T-helper 1 cell treated with Interleukin-12 subunit alpha and Interleukin-12 subunit beta and Interleukin-4 antibody, amounts not matched to agents 30 ng/mL and 1 ng/mL, for 36 hours (primary cell): ENCODE measurements around the gene DNAJC5G. TPM values are rescaled to one million over a fixed set of nuclear protein-coding genes. Genes with fewer than 3 reads are reported as not detected.

ENCODE experiments used
- intact Hi-C: fragments of 100-400 bp; cut with micrococcal nuclease; formaldehyde crosslinking; loops from one replicate; pipeline ENCODE4 v1.15.1; 2024
- total RNA-seq: library from RNA; stranded (reverse); gene quantifications from 2 replicates; pipeline ENCODE4 v1.2.3, GENCODE V29; 2022

DNAJC5G gene, protein sequence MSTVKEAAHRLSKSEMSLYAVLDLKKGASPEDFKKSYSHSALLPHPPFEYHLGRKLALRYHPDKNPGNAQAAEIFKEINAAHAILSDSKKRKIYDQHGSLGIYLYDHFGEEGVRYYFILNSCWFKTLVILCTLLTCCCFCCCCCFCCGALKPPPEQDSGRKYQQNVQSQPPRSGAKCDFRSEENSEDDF
- total RNA-seq, result not detected in 2 replicates

DNA sequence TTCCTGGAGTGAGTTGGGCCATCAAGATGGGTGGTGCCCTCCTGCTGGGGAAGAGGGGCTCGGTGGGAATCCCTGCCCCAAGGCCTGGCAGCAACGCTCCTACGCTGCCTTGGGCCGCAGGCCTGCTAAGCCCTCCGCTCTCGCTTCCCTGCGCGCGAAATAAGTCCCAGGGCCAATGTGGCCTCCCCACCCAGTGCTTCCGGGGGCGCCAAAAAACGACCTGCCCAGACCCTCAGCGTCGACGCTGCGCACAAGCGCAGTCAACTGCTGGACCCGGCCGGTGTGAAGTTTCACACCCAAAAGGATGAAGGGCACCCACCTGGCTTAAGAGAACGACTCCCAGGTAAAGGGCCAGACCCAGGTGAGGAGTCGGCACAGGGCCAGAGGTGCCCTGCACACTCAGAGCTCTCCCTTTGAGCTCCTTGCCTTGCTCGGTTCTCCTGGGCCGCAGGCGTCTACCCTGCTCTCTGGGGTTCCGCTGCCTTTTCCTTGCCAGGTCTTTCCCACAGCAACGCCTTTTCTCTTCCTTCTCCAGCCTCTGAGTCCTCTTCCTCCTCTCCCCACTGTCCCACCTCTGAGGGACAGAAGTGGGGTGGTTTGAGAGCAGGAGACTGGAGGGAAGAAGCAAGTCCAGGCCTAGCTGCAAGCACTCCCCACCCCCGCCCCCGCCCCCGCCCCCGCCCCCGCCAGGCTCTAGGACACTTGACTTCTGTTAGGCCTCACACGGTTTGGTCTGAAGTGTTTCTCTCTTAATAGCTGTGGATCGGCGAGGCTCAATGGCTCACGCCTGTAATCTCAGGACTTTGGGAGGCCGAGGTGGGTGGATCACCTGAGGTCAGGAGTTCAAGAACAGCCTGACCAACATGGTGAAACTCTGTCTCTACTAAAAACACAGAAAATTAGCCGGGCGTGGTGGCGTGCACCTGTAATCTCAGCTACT, at the start of gene DNAJC5G:
TSS of gene DNAJC5G (plus strand) at position 223 of the 940 bp plus-strand sequence. CDS start 1,296 bp downstream, outside the sequence.
- intact Hi-C loops, result no loop called here

DNA sequence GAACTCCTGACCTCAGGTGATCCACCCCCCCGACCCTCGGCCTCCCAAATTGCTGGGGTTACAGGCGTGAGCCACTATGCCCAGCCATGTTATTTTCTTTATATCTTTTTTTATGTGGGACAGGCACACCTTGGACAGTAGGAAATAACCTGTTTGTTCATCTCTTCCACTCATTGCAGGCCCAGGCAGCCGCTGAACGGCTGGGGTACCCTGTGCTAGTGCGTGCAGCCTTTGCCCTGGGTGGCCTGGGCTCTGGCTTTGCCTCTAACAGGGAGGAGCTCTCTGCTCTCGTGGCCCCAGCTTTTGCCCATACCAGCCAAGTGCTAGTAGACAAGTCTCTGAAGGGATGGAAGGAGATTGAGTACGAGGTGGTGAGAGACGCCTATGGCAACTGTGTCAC, 49.7 kb upstream of the DNAJC5G start:
- intact Hi-C loops, result no loop called here

DNA sequence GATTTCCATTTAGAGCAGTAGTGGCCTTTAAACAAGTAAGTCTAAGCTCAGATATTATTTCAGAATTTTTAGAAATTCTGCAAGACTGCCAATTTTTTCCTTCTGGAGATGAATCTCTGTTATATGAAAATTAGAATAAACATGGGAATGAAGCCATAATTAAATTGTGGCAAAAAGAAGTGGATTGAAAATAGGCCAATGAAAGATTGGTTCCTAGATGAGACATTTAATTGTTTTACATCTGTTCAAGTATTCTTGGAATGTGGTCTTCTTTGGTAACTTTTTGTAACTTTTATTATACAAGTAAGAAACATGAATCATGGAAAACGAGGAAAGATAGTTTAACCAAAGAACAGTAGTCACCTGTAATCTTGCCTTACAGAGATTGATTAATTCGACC, 47.7 kb upstream of the DNAJC5G start:
- intact Hi-C loops, result no loop called here

DNA sequence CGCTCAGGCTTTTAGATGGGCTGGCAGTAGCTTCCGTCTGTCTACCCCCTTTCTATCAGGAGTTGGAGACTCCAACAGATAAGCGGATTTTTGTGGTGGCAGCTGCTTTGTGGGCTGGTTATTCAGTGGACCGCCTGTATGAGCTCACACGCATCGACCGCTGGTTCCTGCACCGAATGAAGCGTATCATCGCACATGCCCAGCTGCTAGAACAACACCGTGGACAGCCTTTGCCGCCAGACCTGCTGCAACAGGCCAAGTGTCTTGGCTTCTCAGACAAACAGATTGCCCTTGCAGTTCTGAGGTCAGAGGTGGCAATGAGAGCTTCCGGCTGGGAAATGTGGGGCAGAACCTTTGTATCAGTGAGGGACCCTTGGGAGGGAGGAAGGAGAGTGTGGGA, 43.3 kb upstream of the DNAJC5G start:
- intact Hi-C loops, result no loop called here

DNA sequence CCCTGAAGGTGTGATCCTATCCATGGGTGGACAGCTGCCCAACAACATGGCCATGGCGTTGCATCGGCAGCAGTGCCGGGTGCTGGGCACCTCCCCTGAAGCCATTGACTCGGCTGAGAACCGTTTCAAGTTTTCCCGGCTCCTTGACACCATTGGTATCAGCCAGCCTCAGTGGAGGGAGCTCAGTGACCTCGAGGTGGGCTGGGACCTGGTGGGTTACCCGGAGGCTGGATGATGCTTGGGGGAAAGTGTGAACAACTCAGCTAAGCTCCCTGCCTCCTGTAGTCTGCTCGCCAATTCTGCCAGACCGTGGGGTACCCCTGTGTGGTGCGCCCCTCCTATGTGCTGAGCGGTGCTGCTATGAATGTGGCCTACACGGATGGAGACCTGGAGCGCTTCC, 41.9 kb upstream of the DNAJC5G start:
- intact Hi-C loops, result no loop called here

DNA sequence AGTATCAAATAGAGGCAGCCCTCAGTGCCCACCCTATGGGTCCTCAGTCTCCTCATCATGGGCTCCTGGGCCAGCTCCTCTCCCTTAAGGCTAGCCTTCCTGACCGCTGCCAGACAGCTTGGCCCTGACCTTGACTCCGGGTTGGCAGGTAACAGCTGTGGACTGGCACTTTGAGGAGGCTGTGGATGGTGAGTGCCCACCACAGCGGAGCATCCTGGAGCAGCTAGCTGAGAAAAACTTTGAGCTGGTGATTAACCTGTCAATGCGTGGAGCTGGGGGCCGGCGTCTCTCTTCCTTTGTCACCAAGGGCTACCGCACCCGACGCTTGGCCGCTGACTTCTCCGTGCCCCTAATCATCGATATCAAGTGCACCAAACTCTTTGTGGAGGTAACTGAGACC, 39.1 kb upstream of the DNAJC5G start:
- intact Hi-C loops, result no loop called here

DNA sequence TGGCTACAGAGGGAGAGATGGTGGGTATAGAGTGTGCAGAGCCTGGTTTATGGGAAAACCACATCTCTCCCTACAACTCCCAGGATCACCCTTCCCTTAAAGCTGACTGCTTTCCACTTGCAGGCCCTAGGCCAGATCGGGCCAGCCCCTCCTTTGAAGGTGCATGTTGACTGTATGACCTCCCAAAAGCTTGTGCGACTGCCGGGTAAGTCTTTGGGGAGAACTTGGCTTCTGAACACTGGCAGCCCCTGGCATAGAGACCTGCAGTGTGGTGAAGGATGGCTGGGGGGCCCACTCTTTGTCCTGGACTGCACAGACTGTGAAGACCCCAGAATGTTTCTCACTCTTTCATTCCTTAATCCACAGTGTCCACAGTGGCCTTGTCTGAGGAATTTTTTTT, 38.6 kb upstream of the DNAJC5G start:
- intact Hi-C loops, result no loop called here

DNA sequence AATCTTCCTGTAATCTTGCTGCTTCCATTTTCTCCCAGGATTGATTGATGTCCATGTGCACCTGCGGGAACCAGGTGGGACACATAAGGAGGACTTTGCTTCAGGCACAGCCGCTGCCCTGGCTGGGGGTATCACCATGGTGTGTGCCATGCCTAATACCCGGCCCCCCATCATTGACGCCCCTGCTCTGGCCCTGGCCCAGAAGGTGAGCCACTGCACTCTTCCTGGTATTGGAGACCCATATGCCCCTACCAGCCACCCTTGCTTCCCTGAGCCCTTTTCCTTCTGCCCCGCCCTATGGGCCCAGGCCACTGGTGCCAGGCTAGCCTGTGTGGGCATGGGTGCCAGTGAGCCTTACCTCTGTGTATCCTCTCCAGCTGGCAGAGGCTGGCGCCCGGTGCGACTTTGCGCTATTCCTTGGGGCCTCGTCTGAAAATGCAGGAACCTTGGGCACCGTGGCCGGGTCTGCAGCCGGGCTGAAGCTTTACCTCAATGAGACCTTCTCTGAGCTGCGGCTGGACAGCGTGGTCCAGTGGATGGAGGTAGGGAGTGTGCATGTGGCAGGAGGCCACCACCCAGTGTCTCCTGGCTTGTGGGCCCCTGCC, 37.8 kb upstream of the DNAJC5G start:
- intact Hi-C loops, result no loop called here

DNA sequence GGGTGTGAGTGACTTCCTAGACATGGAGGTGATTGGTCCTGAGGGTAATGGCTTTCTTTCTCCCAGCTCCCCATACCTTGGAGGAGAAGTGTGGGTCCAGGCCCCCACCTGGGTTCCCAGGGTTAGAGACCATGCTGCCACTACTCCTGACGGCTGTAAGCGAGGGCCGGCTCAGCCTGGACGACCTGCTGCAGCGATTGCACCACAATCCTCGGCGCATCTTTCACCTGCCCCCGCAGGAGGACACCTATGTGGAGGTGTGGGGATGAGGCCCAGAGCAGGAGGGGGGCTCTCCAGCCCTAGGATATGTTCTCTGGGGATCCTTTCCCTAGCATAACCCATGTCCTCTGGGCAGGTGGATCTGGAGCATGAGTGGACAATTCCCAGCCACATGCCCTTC, 36.3 kb upstream of the DNAJC5G start:
- intact Hi-C loops, result no loop called here

DNA sequence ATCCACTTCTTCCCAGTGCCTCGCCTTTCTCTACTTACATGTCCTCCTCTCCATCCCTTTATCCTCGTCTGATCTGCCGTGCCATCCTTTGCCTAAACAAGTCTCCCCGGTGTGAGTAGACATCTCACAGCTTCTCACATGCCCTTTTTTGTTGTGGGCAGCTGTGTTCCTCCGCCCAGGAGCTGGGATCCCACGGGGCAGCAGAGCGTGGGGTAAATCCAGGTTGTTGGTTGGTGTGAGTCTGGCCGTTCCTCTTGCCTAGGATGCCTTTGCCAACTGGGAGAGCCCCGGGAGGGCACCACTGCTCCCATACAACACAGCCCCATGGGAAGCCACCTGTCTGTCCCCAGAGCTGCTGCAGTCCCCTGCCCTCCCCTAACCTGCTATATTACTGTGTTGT, 34.8 kb upstream of the DNAJC5G start:
- intact Hi-C loops, result no loop called here

DNA sequence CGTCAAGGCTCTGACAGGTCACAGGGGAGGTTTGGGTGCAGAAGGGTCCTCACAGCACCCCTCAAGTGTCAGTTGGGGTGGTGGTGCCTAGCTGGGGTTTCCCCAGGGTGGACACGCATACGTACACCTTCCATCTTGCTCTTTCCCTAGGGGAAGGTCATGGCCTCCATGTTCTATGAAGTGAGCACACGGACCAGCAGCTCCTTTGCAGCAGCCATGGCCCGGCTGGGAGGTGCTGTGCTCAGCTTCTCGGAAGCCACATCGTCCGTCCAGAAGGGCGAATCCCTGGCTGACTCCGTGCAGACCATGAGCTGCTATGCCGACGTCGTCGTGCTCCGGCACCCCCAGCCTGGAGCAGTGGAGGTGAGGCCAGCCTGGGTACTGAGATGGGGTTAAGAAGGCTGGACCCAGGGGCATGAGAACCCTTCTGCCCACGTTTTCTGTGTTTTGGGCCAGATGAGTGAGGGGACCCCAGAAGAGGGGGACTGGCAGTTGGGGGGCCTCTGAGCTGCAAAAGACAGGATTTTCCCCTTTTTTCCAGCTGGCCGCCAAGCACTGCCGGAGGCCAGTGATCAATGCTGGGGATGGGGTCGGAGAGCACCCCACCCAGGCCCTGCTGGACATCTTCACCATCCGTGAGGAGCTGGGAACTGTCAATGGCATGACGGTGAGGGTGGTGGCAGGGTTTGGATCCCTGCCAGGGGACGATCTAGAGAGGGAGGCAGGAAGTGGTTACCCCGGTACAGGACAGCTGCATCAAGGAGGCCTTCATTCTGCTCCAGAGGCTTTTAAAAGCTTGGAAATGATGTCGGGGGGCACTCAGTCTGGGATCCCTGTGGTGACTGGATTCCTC, 33.2 kb upstream of the DNAJC5G start:
- intact Hi-C loops, result no loop called here

DNA sequence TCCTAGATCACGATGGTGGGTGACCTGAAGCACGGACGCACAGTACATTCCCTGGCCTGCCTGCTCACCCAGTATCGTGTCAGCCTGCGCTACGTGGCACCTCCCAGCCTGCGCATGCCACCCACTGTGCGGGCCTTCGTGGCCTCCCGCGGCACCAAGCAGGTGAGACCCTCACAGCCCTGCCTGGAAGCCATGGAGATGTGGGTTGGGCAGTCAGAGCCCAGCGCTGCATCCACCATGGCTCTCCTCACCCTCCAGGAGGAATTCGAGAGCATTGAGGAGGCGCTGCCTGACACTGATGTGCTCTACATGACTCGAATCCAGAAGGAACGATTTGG, 32.6 kb upstream of the DNAJC5G start:
- intact Hi-C loops, result no loop called here

DNA sequence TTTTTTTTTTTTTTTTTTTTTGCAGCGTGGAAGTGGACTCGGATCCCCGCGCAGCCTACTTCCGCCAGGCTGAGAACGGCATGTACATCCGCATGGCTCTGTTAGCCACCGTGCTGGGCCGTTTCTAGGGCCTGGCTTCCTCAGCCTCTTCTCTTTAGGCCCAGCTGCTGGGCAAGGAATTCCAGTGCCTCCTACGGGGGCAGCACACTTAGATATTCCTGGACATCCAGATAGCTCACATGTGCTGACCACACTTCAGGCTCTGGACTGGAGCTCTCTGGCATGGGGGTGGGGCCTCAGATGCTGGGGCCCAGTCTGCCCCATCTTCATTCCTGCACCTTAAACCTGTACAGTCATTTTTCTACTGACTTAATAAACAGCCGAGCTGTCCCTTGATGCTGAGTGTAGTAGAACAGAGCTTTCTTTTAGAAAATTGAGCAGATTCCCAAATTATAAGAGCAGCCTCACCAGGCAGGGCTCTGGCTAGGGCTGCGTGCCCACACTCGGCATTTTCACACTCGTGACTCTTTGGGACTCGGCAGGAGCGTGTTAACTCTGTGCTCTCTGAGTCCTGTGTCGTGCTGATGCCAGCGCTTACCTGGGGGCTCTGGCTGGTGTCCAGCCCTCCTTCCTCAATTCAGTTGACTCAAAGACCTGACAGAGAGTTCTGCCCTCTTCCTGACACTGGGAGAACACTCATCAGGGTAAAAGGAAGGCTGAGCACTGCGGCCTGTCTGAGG, 31.7 kb upstream of the DNAJC5G start:
- intact Hi-C loops, result no loop called here

DNA sequence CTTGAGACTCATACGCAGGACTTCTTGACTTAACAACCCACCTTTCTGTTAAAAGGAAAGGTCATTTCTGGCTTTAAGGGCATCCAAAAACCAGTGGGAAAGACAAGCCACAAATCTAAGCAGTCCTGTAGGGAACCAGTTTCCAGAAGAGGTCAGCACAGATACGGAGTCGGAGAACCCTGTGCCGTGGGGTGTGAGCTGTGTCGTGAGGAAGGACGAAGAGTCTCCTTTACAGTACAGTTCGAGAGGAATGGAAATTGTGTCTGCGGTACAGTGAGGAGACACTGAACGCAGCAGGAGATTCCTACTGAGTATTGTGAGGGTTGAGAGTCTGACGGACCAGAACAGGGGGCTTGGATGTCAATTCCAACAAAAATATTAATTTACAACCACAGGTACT, 30.1 kb upstream of the DNAJC5G start:
- intact Hi-C loops, result no loop called here

DNA sequence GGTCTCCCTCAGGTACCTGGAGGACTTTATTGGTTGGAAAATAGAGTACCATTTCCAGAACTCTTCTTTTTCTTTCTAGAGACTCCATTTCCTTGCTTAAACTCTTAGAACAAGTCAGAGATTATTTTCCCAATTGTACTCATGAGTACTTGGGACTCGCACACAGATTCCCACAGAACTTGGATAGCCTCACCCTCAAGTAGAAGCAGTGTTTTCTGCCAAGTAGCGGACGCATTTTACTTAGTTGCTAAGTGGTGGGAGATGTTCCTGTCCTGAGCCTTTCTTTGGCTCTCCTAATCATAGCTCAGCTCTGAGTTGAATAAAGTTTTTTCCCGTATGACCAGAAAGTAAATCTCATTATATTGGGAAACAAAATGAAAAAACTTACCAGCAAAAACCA, 29.6 kb upstream of the DNAJC5G start:
- intact Hi-C loops, result no loop called here

DNA sequence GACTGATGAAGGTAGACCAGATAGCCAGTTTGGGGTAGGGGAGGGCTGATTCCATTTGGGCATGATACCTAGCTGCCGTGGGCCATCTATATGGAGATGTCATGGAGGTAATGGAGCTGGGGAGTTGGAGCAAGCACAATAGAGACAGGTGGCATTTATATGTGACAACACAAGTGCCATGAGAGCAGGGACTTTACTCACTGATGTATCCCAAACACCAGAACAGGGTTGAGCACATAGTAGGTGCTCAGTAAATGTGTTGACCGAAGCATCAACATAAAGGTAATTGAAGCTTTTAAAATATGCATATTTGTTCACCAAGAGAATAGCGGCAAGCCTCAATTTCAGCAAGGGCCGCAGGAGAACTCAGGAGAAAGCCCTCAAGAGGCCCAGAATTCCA, 27.3 kb upstream of the DNAJC5G start:
- intact Hi-C loops, result no loop called here

DNA sequence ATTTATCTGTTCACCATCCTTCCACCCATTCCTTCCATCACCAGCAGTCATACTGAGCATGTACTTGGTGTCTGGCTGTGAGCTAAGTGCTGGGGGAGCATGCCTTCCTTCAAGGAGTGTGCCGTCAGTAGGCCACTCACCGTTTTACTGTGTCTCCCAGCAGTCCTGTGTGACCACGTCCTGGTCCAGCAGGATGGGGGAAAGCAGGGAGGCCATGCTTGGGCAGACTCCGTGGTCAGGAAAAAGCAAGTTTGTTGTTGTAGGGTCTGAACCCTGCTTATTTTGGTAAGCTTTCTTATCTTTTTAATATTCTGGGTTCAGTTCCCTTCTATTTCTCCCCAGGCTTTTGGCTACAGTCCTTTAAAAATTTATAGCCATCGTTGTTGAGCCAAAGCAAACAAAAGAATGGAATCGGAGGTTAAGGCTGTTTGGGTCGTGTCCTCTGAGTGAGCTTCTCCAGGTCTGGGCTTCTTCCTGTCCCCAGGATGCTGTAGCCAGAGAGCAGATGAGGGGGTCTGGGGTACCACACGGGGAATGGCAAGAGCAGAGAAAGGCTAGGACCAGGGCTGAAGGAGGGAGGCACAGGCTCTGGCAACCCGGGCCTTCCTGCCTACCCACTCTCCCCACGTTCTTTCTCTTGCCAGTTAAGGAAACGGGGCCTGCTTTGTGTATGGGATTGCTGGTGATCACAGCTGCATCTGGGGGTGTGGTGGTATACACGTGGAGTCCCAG, 25.9 kb upstream of the DNAJC5G start:
- intact Hi-C loops, result no loop called here

DNA sequence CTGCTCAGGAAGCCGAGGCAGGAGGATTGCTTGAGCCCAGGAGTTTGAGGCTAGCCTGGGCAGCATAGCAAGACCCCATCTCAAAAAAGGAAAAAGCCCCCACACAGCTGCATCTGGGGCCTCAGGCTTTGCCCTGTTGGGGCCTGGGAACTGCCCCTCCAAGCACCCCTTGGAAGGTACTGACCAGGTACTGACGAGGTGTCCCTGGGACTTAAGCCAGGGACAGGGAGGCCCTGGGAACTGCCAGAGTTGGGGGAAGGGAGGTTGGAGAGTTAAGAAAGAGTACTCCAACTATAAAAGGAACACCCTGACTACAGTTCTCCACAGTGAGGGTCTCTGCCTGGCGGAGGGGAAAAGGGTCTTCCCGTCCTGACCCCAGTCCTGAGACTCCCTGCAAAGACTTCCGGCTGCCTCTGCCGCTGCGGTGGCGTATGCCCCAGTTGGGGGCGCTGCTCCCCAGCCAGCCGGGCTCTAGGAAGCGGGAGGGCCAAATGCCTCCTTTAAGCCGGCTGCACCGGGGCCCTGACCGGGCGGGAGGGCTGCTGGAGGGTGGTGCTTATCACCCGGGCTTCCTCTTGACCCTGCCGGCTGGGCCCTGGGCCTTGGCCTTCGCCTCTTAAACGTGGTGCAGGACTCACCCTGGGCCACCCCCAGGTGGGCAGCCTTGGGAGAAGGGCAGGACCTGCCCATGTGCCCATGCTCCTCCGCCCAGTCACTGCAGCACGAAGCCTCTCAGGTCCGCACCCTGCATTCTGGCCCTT, 25.2 kb upstream of the DNAJC5G start:
- intact Hi-C loops, result loop anchor here (1.0 kb wide), 3 partner anchors 11 to 53 kb away; no protein-coding TSS in a partner anchor

DNA sequence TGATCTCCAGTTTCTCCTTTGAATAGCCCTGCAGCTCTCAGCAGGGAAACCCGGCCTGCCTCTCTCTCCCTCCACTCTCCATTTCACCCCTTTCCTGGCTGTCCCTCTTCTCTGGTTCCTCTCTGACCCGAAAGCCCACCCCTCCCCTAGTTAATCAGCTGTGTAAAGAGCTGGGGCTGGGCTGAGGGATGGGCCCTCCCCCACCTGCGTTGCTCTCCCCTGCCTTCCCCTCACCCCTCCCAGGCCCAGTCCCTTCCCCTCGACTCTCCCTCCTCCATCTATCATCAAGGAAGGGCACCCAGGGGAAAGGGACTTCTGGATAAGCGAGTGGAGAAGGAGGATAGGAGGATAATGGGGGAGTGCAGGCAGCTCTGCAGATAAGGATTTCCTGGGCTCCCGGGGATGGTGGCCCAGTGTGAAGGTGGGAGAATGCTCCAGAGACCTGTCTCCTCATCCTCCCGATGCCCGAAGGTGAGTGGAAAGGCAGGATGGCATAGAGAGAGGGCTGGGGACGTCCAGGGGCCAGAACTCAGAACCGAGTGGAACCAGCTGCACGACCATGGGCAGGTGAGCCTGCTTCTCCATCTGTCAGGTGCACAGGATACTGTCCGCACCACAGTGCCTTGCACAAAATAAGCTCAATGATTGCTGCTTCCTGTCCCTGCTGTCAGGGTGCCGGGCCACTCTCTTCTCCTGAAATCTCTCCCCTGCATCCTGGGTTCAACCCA, 24.4 kb upstream of the DNAJC5G start:
- intact Hi-C loops, result loop anchor here (1.0 kb wide), 3 partner anchors 10 to 52 kb away; no protein-coding TSS in a partner anchor
